HG03095 (cell line): Measurements from ENCODE around the gene BRICD5.

ENCODE experiments used
- ATAC-seq: cut with Tn5 transposase; IDR thresholded peaks from one replicate; pipeline ENCODE4 v1.9.1; 2021; ENCODE audit warnings: moderate library complexity; ENCODE audit not compliant: unreplicated experiment

BRICD5 gene

DNA sequence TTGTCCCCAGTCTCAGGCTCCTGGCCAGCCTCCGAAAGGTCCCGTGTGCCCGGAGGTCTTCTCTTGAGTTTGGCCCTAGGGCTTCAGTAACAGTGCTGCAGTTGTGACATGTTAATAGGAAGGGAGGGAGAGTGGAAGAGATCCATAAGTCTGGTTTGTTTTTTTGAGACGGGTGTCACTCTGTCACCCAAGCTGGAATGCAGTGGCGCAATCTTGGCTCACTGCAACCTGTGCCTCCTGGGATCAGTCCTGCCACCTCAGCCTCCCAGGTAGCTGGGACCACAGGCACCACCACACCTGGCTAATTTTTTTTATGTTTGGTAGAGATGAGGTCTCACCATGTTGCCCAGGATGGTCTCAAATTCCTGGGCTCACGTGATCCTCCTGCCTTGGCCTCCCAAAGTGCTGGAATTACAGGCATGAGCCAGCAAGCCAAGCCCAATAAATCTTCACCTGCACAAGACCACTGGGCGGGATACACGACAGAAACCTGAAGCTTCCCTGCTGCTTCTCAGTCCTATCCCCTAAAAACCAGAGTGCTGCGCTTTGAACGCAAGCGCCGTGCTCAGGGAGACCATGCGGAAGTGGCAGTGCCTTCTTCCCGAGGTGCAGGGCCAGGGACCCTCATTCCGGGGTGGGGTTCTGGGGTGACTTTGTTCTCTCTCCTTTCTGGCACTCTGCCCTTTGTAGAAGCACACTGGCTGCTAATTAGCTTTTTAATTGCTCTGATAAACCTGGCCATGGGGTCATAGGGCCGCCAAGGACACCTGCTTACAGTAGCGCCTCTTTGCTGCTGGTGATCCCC is 44.2 kb downstream of the BRICD5 start:
- no peak for ATAC-seq

DNA sequence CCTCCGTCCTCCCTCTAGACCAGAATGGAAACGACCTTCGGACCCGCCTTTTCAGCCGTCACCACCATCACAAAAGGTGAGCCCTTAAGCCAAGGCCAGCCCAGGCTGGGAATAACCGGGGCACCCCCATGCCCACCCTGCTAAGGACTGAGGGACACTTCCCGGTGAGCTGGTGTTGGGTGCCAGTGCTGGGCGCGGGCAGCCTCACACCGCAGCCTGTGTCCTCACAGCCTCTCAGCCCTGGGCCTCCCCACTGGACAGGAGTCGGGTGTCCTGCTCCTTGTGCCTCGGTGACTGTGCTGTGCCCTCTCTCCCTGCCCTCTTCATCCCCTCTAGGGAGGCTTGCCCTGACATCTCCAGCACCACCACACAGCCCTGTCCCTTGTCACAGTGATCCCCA is 44.8 kb downstream of the BRICD5 start:
- ATAC-seq, result no peak

GRCh38 chr16:2163211-2163881 is 47.3 kb downstream of the BRICD5 start:
- no peak for ATAC-seq

DNA sequence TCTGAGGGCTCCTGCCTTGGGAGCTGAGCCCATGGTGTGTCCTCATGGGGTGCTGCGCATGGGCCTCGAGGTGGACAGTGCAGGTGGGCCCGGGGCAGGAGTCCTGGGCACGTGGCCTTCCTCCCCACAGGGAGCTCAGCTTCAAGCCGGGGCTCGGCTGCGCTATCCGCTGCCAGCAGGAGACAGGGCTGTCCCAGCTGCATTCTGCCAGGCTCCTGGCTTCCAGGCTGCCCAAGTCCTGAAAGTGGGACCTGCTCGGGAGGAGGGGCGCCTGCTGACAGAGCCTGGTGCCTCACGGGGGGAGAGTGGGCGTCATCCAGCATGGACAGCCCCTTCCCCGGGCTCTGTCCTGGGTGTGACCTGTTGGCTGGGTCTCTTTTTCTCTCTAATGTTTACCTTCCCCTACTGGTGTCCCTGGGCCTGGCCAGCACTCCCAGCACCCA is 48.0 kb downstream of the BRICD5 start:
- no peak for ATAC-seq

GRCh38 chr16:2161911-2162310 is 48.8 kb downstream of the BRICD5 start:
- no peak for ATAC-seq

DNA sequence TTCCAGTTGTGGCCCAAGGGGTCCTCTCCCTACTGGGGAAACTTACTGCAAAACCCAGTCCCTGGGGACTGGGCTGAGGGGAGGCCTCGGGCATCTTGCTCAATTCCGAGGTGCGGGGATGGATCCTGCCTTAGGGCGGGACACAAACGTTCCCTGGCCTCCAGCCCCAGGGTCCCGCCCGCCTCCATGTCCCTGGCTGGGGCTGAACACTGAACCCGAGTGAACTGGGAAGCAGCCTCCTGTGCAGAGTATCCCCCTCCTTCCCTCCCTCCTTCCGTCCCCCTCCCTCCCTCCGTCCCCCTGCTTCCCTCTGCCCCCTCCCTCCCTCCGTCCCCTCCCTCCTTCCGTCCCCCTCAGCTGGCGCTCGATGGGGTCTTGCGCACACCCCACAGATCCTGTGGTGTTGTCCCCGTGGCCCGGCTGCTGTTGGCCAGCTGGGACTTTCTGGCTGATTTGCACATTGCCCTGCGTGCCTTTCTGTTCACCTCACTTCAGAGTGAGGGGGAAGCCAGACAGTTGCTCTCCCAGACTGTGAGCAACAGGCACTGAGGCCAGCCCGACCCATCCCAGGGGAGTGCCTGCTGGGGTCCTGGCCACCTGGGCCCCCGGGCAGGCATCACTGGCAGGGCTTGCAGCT is 49.6 kb downstream of the BRICD5 start:
- ATAC-seq, result no peak
